GM18520 (cell line): ENCODE data around the gene DPM1.

ENCODE experiments used
- ATAC-seq: cut with Tn5 transposase; IDR thresholded peaks from one replicate; pipeline ENCODE4 v1.9.1; 2021; ENCODE audit not compliant: unreplicated experiment

Gene DPM1

GRCh38 chr20:50900261-50900660 is 58.1 kb downstream of the DPM1 start:
- no peak for ATAC-seq

GRCh38 chr20:50898475-50898874 is 59.9 kb downstream of the DPM1 start:
- no peak for ATAC-seq

- ATAC-seq, result no peak
Measured at GRCh38 chr20:50895111-50895830, 63.1 kb downstream of the DPM1 start.

GRCh38 chr20:50893620-50894019 is 64.7 kb downstream of the DPM1 start:
- ATAC-seq, result no peak

- no peak for ATAC-seq
Measured at GRCh38 chr20:50892394-50892793, 65.9 kb downstream of the DPM1 start.

GRCh38 chr20:50891138-50891537 is 67.2 kb downstream of the DPM1 start:
- no peak for ATAC-seq

GRCh38 chr20:50887576-50887975 is 70.8 kb downstream of the DPM1 start:
- ATAC-seq, result no peak

GRCh38 chr20:50886184-50886790 is 72.0 kb downstream of the DPM1 start:
- no peak for ATAC-seq

GRCh38 chr20:50885781-50886180 is 72.6 kb downstream of the DPM1 start:
- no peak for ATAC-seq

- no peak for ATAC-seq
Measured at GRCh38 chr20:50885068-50885467, 73.3 kb downstream of the DPM1 start.
